Suprapubic skin (tissue), 4 donors: Measurements from ENCODE around the gene BLOC1S1. TPM values are rescaled to one million over a fixed set of nuclear protein-coding genes. Genes with fewer than 3 reads are reported as not detected.

Experiments
- DNase-seq, 2 donors: peaks; one replicate each; pipeline ENCODE4 v3.0.0-alpha.2; 2019; ENCODE audit warnings: low spot score in 2 of 2
- H3K27ac ChIP-seq: fragments of 200-600 bp; sonication (generic); one replicate; pipeline ENCODE4 v1.5.1; 2019
- H3K27me3 ChIP-seq: fragments of 200-600 bp; sonication (generic); one replicate; pipeline ENCODE4 v1.5.1; 2019
- H3K36me3 ChIP-seq: fragments of 200-600 bp; sonication (generic); one replicate; pipeline ENCODE4 v1.5.1; 2019
- H3K4me1 ChIP-seq: fragments of 200-600 bp; sonication (generic); one replicate; pipeline ENCODE4 v1.5.1; 2019
- H3K4me3 ChIP-seq: fragments of 200-600 bp; sonication (generic); one replicate; pipeline ENCODE4 v1.5.1; 2019; ENCODE audit warnings: mild to moderate bottlenecking
- H3K9me3 ChIP-seq: fragments of 200-600 bp; sonication (generic); one replicate; pipeline ENCODE4 v1.5.1; 2019
- EP300 ChIP-seq: sonication (generic); formaldehyde crosslinking; IDR thresholded peaks from one replicate; pipeline ENCODE4 v1.6.1; 2017; ENCODE audit warnings: antibody characterized with exemption
- POLR2A ChIP-seq, 2 donors: fragments of 450-650 bp; IDR thresholded peaks; one replicate each; pipeline ENCODE4 v1.6.1; 2017; ENCODE audit warnings: antibody characterized with exemption in 2 of 2, mild to moderate bottlenecking in 2 of 2, moderate library complexity in 2 of 2
- POLR2AphosphoS5 ChIP-seq, 3 donors: sonication (generic); formaldehyde crosslinking; IDR thresholded peaks; one replicate each; pipeline ENCODE4 v1.6.1; 2017; ENCODE audit warnings: antibody characterized with exemption in 3 of 3
- WGBS: methylation state at CpG from one replicate; pipeline ENCODE4 v1.1.5; 2018; 5-methylcytosine and 5-hydroxymethylcytosine counted together
- total RNA-seq, 4 donors: library from RNA; depleted of rRNA; stranded (reverse); fragments of >200 nt; gene quantifications; one replicate each; pipeline ENCODE4 v1.1.0, GENCODE V29; 2016
- TF ChIP-seq, protein P1 (sequence below), 2 donors: fragments of 200-600 bp in 1 of 2; fragments of 450-650 bp in 1 of 2; sonication (generic) in 1 of 2; IDR thresholded peaks; one replicate each; pipeline ENCODE4 v1.5.1; 2016 to 2019; ENCODE audit warnings: antibody characterized with exemption in 2 of 2, mild to moderate bottlenecking in 1 of 2, moderate library complexity in 1 of 2

Gene BLOC1S1
- 100 to 1,000 TPM in 3 of 4 donors, 10 to 100 TPM in 1; 92.7 to 166 (median 139) TPM for total RNA-seq

DNA sequence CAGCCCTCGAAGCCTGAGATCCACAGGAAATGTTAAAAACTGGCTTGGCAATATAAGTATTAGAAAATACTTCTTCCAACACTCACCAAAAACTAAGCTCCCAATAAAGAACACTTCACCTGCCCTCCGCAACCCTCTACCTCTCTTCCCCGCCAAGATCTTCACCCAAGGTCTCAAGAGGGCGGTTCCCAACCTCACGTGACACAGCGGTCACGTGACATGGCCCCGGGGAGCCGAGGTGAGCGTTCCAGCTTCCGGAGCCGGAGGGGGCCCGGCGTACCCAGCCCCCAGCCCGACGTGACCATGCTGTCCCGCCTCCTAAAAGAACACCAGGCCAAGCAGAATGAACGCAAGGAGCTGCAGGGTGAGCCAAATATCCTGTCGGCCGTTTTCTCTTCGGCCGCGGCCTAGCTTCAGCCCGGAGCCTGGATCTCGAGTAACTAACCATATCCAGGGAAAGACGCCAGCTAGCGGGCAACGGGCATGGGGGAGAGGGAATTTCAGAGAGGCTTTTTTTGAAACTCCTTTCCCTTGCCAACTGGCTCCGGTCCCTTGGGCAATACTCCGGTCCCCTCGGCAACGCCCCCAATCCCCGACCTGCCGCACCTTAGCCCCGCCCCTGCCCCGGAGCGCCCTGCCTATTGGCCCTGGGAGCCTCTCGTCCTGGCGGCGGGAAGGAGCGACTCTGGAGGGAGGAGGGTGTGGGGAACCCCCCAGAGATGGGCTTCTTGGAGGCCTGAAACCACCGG, at the start of gene BLOC1S1:
Gene BLOC1S1 (plus strand): TSS at position 214 of the 749 bp plus-strand sequence. CDS start 6 bp downstream, at position 220.
- DNase-seq, result peak; percentile 96 to 97
- H3K9me3 ChIP-seq, result no peaks in the 10 kb centered on the region
- no peaks in the 10 kb centered on the region for H3K27me3 ChIP-seq
- TF ChIP-seq POLR2A (IDR thresholded peaks at IDR 0.05) (no peak), POLR2AphosphoS5 (IDR thresholded peaks at IDR 0.05) (peak in 2 of 3 donors; percentile 90 to 97), EP300 (no peak)
- TF ChIP-seq, protein P1, sequence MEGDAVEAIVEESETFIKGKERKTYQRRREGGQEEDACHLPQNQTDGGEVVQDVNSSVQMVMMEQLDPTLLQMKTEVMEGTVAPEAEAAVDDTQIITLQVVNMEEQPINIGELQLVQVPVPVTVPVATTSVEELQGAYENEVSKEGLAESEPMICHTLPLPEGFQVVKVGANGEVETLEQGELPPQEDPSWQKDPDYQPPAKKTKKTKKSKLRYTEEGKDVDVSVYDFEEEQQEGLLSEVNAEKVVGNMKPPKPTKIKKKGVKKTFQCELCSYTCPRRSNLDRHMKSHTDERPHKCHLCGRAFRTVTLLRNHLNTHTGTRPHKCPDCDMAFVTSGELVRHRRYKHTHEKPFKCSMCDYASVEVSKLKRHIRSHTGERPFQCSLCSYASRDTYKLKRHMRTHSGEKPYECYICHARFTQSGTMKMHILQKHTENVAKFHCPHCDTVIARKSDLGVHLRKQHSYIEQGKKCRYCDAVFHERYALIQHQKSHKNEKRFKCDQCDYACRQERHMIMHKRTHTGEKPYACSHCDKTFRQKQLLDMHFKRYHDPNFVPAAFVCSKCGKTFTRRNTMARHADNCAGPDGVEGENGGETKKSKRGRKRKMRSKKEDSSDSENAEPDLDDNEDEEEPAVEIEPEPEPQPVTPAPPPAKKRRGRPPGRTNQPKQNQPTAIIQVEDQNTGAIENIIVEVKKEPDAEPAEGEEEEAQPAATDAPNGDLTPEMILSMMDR (IDR thresholded peaks at IDR 0.05), result peak in 1 of 2 donors; percentile 2
- peaks cover 3% of the 10 kb centered on the region for H3K36me3 ChIP-seq
- 2% methylated on average over 21 of the region's 42 CpGs for WGBS
- peak within 1 kb of the TSS; percentile 96 for H3K27ac ChIP-seq
- peaks cover 71% of the 10 kb centered on the region for H3K4me1 ChIP-seq
- H3K4me3 ChIP-seq, result peak within 1 kb of the TSS; percentile 80

DNA sequence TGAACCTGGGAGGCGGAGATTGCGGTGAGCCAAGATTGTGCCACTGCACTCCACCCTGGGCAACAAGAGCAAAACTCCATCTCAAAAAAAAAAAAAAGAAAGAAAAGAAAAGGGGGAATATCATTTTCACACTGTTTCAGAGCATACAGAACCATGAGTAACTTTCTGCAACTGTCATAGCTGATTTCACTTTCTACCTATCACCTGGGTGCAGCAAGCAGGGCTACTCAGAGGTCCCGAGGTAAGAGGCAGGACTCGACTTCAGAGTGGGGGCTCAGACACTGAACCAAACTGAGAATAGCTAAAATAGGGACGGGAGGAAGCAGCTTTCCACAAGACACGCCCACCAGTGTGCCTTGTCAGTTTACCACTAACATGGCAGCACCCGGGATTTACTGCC, 49.3 kb upstream of the BLOC1S1 start:
- TF ChIP-seq EP300, result no peak
- TF ChIP-seq POLR2AphosphoS5 (IDR thresholded peaks at IDR 0.05), result no peak
- TF ChIP-seq, protein P1 (IDR thresholded peaks at IDR 0.05), result no peak
- TF ChIP-seq POLR2A (IDR thresholded peaks at IDR 0.05), result no peak
- no peak for DNase-seq
- WGBS, result 82% methylated on average over 7 of the region's 7 CpGs

DNA sequence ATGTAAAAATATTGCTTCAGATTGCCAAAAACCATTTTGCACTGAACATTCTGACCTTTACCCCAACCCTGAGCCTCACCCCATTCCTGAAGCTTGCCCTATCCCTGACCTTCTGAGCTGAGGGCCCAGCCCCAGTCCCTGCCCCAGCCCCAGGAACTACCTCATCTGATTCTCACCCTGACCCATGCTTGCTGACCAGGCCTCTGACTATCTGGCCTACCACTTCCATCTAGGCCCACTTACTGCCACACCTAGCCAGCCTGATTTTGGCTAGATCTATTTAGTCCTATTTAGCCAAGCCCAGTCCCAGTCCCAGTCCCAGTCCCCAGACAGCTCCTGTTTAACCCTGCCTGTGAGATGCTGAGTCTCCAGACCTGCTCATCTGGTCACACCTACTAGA, 45.6 kb upstream of the BLOC1S1 start:
- Histone ChIP-seq H3K27ac (no peak overlapping the region), H3K9me3 (no peaks in the 10 kb centered on the region), H3K4me1 (no peaks in the 10 kb centered on the region), H3K27me3 (no peaks in the 10 kb centered on the region), H3K36me3 (no peaks in the 10 kb centered on the region), H3K4me3 (no peak overlapping the region)
- DNase-seq, result no peak
- TF ChIP-seq EP300 (no peak), POLR2AphosphoS5 (IDR thresholded peaks at IDR 0.05) (no peak), POLR2A (IDR thresholded peaks at IDR 0.05) (no peak)
- TF ChIP-seq, protein P1 (IDR thresholded peaks at IDR 0.05), result no peak

More for the DNA sequence above, 49.3 kb upstream of the BLOC1S1 start:
- Histone ChIP-seq H3K27ac (no peak overlapping the region), H3K27me3 (no peaks in the 10 kb centered on the region), H3K4me1 (no peaks in the 10 kb centered on the region), H3K36me3 (no peaks in the 10 kb centered on the region), H3K4me3 (no peak overlapping the region), H3K9me3 (no peaks in the 10 kb centered on the region)

DNA sequence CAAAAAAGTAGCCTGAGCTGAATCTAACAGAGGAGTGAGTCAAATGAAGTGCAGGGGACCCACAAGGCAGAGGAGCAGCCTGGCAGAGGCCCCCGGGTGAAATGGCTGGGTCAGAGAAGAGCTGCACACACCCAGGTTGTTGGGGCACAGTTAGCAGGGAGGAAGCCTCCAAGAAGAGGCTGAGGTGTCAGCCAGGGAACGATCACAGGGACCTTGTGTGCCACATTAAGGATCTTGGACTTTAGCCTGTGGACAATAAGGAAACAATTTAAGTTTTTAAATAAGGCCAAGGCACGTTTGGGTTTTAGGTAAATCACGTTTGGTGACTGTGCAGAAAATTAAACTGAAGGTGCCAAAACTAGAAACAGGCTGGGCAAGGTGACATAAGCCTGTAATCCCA, 44.1 kb upstream of the BLOC1S1 start:
- no peaks in the 10 kb centered on the region for H3K36me3 ChIP-seq
- no peaks in the 10 kb centered on the region for H3K4me1 ChIP-seq
- no peak for DNase-seq
- TF ChIP-seq POLR2A (IDR thresholded peaks at IDR 0.05) (no peak), EP300 (no peak)
- TF ChIP-seq, protein P1 (IDR thresholded peaks at IDR 0.05), result no peak
- 43% methylated on average over 4 of the region's 4 CpGs for WGBS
- H3K4me3 ChIP-seq, result no peak overlapping the region
- no peaks in the 10 kb centered on the region for H3K27me3 ChIP-seq
- H3K27ac ChIP-seq, result no peak overlapping the region
- H3K9me3 ChIP-seq, result no peaks in the 10 kb centered on the region

DNA sequence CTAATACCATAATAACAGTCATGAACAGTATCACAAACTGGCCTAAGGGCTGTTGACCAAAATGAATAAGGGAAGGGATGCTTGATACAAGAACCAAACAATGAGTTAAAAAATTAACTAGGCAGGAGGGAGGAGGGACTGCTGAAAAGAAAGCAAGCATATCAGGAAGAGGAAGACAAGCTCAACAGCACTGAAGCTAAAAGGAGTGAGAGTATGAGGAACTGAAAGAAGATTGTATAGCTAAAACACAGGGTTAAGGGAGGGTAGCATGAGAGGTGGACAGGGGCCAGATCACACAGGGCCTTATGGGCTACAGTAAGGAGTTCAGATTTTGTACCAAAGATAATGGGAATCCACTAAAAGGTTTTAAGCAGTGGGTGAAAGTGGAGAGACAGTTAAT, 42.2 kb upstream of the BLOC1S1 start:
- H3K4me1 ChIP-seq, result no peaks in the 10 kb centered on the region
- DNase-seq, result no peak
- no peak for TF ChIP-seq EP300
- TF ChIP-seq, protein P1 (IDR thresholded peaks at IDR 0.05), result no peak
- no peak for TF ChIP-seq POLR2A (IDR thresholded peaks at IDR 0.05)
- no peak for TF ChIP-seq POLR2AphosphoS5 (IDR thresholded peaks at IDR 0.05)

More for the DNA sequence above, 42.2 kb upstream of the BLOC1S1 start:
- no peak overlapping the region for H3K4me3 ChIP-seq
- H3K27me3 ChIP-seq, result no peaks in the 10 kb centered on the region
- H3K9me3 ChIP-seq, result no peaks in the 10 kb centered on the region
- H3K36me3 ChIP-seq, result no peaks in the 10 kb centered on the region
- no peak overlapping the region for H3K27ac ChIP-seq
